GM18502 (cell line): ENCODE results near the gene DNAH7.
"Not testable (repeated sequence)": the region's sequence is repeated elsewhere in the genome, so short reads cannot be mapped to it uniquely, and the experiment has no call there.

ENCODE experiments used
- ATAC-seq: cut with Tn5 transposase; IDR thresholded peaks from one replicate; pipeline ENCODE4 v1.9.1; 2021; ENCODE audit warnings: mild to moderate bottlenecking; ENCODE audit not compliant: unreplicated experiment, poor library complexity

The DNAH7 gene

GRCh38 chr2:196068271-196069209 lies at the start of gene DNAH7:
DNAH7 (minus strand) TSS chr2:196068837; CDS start chr2:196068711, 126 bp downstream.
- ATAC-seq = peak; percentile 99

- no peak for ATAC-seq
These were observed 48.6 kb upstream of the DNAH7 start for GRCh38 chr2:196117214-196117705.

GRCh38 chr2:196113061-196113974 lies 44.7 kb upstream of the DNAH7 start:
- ATAC-seq = no peak

- no peak for ATAC-seq
These were observed 43.9 kb upstream of the DNAH7 start for GRCh38 chr2:196112418-196113034.

GRCh38 chr2:196108604-196109003 lies 40.0 kb upstream of the DNAH7 start:
- ATAC-seq = no peak

- no peak for ATAC-seq
These were observed 37.3 kb upstream of the DNAH7 start for GRCh38 chr2:196105951-196106350.

- ATAC-seq = no peak
These were observed 35.4 kb upstream of the DNAH7 start for GRCh38 chr2:196104066-196104465.

- no peak for ATAC-seq
These were observed 35.0 kb upstream of the DNAH7 start for GRCh38 chr2:196103626-196104025.

- peak; percentile 95 for ATAC-seq
These were observed 32.8 kb upstream of the DNAH7 start for GRCh38 chr2:196101325-196101991.

- ATAC-seq = no peak
These were observed 31.3 kb upstream of the DNAH7 start for GRCh38 chr2:196099916-196100315.

- no peak for ATAC-seq
These were observed 29.4 kb upstream of the DNAH7 start for GRCh38 chr2:196097864-196098660.

GRCh38 chr2:196096982-196097745 lies 28.5 kb upstream of the DNAH7 start:
- ATAC-seq = no peak

GRCh38 chr2:196096264-196096663 lies 27.6 kb upstream of the DNAH7 start:
- ATAC-seq = no peak

- not testable (repeated sequence) for ATAC-seq
These were observed 20.8 kb upstream of the DNAH7 start for GRCh38 chr2:196089448-196089847.

- no peak for ATAC-seq
These were observed 19.6 kb upstream of the DNAH7 start for GRCh38 chr2:196088203-196088602.

GRCh38 chr2:196086517-196087368 lies 18.1 kb upstream of the DNAH7 start:
- peak; percentile 87 for ATAC-seq

- no peak for ATAC-seq
These were observed 15.0 kb upstream of the DNAH7 start for GRCh38 chr2:196083601-196084000.
